HG03175 (cell line): ENCODE measurements around the gene ATF5.
A peak's percentile ranks its signal among the peaks of the same experiment; 100 is the strongest.
"Not testable (repeated sequence)": the region's sequence is repeated elsewhere in the genome, so short reads cannot be mapped to it uniquely, and the experiment has no call there.

Experiments used
- ATAC-seq: cut with Tn5 transposase; IDR thresholded peaks from one replicate; pipeline ENCODE4 v1.9.1; 2021; ENCODE audit warnings: mild to moderate bottlenecking, moderate library complexity; ENCODE audit not compliant: unreplicated experiment

The ATF5 gene

DNA sequence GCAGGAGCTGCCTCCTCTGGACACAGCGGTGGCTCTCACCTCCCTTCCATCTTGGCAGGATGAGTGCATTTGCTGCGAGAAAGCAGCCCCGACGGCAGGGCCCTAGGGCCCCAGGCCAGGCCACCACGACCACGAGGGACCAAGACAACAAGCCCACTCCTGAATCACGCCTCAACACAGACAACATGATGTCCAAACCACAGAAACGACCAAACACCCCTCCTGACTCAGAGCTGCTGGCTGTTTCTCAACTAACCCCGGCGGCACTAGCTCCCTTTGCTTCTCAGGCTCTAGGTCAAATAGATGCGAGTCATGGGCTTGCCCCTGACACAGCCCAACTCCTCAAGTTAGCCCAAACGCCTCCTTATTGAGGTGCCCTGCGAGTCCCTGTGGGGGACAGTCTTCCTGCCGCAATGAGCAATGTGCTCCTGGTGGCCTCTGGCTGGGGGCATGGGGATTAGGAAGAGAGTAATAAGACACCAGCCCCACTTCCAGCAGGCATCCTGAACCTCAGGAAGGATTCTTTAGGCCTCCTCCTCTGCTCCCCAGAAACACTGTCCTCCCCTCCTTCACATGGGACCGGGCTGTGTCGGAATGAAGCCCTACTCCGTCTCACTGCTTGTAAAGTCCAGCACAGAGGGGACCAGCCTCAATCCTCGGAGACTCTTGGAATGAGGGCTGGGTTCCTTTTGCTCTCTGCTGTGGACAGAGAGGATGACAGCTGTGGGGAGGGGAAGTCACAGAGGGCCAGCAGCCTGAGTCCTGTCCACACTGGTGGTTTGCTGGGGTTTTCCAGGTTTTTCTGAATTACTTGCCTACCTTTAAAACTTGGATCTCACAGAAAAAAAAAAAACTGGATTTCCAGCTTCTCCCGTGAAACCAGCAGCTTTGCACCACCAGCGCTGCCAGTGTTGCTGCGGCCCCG lies 6.9 kb upstream of the ATF5 start:
- ATAC-seq: no peak

DNA sequence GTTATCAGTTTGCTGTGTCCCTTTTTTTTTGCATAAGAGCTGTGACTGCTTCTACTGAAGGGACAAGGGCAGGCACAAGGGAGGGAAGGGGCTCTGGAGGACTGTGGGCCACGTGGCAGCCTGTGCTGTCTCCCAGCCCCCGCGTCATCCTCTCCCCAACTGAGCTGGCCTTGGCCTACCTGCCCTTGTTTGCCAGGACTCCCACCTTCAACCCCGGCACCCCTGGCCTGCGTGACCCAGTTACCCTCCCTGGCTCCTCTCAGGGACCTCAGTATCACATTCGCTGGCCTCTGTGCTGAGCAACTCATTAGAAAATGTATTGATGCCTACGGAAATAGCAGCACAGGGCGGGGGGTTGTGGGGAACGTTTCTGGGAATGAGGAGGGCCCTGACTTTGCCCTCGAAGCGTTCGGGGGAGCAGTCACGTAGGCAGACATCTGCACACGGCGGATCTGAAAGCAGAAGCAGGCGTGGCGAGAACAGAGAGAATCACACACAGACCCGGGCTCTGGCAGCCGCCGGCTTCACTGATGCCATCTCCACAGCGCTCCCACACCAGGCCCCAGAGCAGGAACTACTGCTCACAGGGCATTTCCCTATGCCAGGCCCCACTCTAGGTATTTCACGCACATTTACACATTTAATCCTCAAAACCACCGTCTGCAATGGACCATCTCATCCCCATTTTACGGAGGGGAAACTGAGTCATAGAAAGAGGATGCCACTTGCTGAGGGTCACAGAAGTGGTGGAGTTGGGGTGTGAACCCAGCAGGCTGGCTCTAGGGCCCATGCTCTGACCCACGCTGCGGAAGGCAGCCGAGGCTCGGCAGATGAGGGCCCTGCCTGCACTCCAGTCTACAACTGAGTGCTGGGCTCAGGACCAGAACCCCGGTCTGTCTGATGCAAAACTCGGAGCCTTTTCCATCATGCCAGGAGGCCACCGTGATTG lies 5.7 kb upstream of the ATF5 start:
- no peak for ATAC-seq

DNA sequence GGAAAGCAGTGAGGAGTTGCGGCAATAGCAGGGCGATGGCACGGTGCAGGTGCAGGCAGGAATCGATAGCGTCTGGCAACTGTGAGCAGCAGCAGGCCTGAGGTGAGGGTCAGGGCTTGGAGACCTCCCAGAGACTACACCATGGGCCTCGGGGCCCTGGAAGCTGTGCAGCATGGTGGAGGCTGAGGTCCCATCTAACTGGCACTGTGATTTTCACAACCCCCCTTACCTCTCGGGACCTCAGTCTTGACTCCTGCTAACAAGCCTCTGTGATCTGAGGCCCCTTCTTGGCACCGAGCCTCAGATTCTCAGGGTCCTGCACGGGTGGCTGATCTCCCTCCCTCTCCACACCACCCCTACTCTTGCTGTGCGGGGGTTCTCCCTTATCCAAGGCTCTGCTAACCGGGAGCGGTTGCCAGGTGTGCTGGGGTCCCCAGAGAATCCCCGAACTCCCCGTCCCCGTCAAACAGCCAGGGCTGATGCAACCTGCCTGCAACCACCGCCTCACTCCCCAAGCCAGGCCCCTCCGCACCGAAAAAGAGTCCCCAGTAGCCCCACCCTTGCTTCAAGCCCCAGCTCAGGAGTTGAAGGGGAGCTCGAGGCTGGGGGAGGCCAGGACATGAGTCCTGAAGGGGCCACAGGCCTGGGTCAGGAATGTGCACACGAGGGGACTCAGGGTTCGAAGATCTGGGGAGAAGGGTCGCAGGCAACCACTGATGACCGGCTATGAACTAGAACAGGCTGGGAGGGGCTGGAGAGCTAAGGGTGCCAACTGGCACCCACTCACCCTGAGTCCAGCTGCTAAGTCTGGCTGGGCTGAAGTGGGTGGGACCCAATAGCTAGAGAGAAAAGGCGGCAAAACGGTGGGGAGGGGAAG lies 4.8 kb upstream of the ATF5 start:
- ATAC-seq: no peak

DNA sequence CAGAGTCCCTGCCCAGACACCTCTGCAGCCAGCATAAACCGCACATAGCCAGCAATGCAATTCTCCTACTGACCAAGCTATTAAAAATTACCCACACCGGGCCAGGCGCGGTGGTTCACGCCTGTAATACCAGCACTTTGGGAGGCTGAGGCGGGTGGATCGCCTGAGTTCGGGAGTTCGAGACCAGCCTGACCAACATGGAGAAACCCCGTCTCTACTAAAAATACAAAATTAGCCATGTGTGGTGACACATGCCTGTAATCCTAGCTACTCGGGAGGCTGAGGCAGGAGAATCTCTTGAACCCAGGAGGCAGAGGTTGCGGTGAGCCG lies 4.2 kb upstream of the ATF5 start:
- not testable (repeated sequence) for ATAC-seq

DNA sequence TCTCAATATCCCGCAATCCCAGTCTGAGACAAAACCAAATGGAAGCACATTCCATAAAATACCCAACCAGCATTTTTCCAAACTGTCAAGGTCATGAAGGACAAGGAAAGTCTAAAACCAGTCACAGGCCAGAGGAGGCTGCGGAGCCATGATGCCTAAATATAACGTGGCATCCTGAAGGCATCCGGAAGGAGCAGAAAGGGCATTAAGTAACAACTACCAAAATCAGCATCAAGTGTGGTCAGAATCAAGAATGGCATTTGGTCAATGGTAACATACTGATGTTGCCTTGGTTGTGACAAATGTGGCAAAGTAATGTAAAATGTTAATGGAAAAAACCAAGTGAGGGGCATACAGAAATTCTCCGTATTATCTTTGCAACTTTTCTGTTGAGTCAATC lies 3.5 kb upstream of the ATF5 start:
- ATAC-seq: no peak

DNA sequence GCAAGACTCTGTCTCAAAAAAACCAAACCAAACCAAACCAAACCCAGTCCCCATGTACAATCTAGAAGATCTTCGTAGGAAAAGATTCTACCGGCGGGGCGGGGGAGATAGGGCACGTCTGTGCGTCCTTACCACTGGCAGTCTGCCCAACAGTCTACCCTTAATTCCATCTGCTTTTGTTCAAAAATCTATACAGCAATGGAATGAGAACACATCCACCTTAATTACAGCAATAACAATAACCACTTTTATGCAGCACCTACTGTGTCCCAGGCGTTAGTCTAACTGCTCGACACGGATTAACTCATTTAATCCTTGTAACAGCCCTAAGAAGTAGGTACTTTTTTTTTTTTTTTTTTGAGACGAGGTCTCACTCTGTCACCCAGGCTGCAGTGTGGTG lies 2.5 kb upstream of the ATF5 start:
- ATAC-seq: no peak

DNA sequence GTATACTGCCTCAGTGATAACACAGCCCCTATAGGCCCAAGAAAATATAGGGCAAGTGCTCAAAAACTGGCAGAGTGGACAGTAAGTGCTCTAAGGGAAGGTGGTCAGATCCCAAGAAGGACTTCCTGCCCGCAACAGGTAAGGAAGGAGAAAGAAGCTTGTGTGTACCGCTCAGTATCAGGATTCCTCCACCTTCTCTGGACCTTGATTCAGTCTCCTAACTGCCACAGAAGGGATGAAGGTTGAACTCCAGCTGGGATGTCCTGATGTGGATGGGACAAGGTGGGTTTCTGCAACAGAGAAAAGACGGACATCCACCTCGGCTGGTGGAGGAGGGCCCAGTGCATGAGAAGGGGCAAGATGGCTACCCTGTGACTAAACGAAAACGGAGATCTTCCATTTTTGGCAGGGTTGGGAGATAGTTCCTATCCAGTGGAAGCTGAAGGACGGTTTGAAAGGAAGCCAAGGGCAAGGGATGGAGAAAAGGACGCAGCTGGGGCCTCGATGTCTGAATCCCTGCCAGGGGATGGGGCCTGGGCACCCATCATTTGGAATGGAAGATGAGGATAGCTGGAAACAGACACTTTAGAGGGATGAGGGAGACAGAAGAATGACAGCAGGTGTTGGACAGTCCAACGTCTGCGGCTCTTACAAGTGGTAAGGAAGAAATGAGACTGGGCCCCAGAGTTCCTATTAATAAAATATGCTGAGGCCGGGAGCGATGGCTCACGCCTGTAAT lies 1.3 kb upstream of the ATF5 start:
- ATAC-seq: no peak

DNA sequence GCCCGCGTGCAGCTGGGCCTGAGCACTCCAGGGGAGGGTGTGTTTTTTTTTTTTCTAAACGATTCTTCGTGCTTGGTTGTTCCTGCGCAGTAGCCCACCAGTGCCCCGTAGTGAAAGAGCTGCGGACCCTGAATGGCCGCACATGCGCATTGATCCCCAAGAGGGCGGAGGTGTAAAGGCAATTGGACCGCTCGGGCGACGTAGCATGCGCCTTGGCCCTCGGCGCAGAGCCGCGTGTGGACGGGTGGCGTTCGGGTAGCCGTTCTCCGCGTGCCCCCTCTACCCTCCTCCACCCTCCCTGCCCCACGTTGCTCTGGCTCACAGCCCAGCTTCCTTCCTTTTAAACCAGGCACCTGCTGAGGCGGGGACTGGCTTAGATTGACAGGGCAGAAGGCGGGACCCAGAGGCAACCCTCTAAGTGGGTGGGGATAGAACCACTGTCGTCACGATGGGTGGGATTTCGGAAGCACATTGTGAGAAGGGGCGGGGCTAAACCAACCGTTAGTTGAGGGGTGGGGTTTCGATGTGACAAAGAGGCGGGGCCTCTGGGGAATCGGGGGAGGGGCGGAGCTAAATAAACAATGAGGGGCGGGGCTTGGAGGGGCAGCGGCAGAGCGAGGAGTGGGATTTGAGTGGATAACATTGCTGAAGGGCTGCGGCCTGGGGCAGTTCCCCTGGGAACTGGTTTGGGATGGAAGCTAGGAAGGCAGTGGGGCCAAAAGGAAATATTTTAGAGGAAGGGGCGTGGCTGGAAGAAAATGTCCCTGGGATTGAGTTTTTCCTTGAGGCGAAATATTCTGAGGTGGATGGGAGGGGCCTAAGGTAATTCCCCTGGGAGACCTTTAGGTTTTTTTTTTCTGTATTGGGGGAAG lies 842 bp downstream of the ATF5 start:
- peak; percentile 79 for ATAC-seq

DNA sequence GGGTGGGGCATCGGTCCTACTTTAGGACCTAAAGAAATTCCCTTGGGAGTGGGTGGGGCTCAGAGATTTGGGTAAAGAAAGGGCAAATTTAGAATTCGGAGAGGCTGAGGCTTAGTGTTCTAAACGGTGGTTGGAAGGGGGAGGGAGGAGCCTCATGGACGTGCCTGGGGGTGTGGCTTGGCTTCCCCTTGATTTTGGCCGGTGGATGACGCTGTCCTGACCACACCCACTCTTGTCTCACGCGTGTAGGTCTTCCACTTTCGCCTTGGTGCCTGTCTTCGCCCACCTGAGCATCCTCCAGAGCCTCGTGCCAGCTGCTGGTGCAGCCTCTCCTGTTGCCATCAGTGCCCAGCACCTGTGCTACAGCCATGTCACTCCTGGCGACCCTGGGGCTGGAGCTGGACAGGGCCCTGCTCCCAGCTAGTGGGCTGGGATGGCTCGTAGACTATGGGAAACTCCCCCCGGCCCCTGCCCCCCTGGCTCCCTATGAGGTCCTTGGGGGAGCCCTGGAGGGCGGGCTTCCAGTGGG lies 1.5 kb downstream of the ATF5 start:
- ATAC-seq: no peak

DNA sequence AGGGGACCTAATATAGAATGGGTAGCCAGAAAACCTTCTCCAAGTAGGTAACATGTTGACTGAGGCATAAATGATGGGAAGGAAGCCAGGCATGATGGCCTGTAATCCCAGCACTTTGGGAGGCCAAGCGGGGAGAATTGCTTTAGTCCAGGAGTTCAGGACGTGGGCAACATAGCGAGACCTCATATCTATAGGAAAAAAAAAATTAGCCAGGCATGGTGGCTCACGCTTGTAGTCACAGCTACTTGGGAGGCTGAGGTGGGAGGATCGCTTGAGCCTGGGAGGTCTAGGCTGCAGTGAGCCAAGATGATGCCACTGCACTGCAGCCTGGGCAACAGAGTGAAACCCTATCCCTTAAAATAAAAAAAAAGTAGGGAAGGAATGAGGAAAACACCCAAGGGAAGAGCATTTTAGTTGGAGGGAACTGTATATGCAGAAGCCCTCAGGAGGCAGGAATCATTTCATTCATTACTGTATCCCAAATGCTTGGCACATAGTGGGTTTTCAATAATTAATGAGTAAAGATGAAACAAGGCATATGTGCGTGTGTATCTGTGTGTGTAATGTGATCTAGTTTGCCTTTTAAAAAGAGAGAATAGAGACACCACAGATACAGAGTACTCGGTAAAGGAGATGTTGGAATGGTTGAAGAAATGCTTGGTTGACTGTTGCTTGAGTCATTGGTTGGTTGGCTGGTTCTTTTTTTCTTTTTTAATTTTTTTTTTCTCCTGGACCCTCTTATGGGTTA lies 2.5 kb downstream of the ATF5 start:
- ATAC-seq: no peak

DNA sequence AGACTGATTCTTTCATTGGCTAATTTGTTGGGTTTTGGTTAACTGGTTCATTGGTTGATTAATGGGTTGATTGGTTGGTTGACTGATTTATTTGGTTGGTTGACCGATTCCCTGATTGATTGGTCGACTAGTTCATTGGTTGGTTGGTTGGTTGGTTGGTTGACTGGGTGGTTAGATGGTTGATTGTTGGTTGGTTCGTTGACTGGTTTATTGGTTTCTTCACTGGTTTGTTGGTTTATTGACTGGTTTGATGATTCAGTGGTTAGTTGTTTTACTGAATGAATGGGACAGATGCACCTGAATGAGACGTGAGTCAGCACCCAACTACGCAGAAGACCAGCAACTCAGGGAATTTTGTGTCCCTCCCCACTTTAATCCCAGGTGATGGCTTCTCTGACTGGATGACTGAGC lies 3.0 kb downstream of the ATF5 start:
- no peak for ATAC-seq

DNA sequence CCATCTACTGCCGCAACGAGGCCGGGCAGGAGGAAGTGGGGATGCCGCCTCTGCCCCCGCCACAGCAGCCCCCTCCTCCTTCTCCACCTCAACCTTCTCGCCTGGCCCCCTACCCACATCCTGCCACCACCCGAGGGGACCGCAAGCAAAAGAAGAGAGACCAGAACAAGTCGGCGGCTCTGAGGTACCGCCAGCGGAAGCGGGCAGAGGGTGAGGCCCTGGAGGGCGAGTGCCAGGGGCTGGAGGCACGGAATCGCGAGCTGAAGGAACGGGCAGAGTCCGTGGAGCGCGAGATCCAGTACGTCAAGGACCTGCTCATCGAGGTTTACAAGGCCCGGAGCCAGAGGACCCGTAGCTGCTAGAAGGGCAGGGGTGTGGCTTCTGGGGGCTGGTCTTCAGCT lies 3.7 kb downstream of the ATF5 start:
- ATAC-seq: no peak

DNA sequence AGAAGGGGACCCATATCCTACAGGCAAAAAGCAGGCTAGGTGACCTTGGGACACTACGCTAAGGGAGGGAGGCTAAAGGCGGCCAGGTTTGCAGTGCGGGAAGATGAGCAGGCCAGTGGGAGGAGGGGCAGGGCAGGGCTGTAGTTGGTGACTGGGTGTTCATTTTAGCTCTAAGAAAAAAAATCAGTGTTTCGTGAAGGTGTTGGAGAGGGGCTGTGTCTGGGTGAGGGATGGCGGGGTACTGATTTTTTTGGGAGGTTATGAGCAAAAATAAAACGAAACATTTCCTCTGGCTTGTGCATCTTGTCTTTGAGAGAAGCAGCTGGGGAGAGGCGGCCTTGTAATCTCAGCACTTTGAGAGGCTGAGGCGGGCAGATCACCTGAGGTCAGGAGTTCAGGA lies 4.6 kb downstream of the ATF5 start:
- no peak for ATAC-seq

DNA sequence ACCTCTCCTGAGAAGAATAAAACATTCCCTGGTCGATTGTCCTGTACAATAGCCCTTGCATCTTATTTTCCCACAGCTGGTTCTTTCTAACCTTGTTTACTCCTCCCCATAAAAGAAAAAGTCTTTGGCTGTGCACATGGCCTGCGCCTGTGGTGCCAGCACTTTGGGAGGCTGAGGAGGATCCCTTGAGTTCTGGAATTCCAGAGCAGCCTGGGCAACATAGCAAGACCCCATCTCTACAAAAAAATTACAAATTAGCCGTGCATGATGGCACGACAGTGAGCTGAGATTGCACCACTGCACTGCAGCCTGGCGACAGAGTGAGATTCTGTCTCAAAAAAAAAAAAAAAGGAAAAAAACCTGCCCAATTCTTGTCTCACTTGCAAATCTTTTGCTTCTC lies 7.5 kb downstream of the ATF5 start:
- ATAC-seq: no peak

DNA sequence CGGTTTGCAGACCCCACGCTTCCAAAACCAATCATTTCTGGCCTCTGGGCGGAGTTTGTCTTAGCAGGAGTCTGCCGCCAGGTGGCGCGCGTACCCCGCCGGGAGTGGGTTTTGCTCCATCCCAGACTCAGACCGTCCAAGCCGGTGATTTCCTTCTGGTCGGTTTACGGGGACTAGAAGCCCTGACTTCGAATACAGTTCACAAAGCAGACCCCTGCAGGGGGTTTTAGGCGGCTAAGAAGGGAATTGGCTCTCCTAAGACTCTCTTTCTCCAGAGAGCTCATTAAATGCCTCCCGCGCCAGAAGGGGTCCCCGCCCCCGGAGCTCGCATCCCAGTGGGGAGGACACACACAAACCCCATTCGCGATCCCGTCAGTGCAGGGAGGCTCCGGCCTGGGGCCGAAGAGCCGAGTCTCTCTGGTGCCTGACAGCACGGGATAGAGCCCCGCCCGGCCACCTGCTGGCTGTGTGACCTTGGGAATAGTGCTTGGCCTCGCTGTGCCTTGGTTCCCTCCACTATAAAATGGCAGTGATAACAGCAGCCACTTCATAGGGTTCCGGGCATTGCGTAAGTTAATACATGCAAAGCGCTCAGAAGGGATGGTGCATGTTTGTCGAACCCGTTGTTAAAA lies 8.9 kb downstream of the ATF5 start:
- no peak for ATAC-seq

DNA sequence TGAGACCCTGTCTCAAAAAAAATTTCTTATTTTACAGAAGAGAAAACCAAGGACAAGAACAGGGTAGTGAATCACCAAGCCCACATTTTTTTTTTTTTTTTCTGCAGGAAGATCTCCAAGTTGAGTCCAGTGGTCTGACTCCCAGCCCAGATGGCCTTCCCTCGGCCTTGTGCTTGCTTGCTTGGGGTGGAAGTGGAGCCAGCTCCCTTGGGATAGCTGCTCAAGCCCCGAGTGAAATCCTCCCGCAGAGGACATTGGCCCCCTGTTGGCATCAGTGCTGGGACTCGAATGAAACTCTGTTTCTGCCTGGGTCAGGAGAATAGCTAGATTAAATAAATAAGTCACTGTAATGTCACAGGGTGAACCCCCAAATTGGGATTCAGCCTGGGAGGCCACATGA lies 9.7 kb downstream of the ATF5 start:
- ATAC-seq: no peak

DNA sequence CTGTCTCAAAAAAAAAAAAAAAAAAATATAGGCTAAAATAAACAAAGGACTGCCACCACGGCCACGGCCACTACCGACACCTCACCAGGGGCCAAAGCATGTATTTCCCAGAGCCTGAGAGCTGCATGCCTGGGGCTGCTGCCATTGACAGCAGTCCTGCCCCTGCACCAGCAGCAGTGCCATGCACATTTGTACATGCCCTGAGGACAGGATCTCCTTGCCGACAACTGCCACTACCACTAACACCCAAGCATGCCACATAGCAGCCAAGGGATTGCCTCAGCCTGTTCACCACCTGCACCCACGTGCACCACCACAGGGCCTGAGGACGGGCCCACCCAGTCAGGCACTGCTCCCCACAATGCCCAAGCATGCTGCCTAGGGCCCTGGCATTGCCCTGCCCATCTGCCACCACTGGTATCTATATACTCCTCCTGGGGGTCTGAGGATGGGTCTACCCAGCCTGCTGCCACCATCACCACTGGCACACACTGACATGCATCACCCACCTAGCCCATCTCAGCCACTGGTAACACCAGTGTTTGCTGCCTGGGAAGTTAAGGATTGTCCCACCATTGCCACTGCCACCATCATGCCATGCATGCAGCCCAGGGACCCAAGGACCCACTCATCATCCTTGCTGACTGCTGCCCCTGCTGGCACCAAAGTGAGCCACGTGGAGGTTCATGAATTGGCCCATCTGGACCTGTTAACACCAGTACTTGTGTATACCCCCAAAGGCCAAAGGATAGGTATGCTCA lies 10.9 kb downstream of the ATF5 start:
- no peak for ATAC-seq
